GM18508 (cell line): ENCODE data around the gene HDAC9.

Experiments used
- ATAC-seq: cut with Tn5 transposase; IDR thresholded peaks from one replicate; pipeline ENCODE4 v1.9.1; 2021; ENCODE audit warnings: moderate number of reproducible peaks; ENCODE audit not compliant: insufficient read depth, unreplicated experiment

HDAC9 gene

GRCh38 chr7:18647582-18647981, 152.0 kb downstream of the HDAC9 start:
- ATAC-seq: no peak

DNA sequence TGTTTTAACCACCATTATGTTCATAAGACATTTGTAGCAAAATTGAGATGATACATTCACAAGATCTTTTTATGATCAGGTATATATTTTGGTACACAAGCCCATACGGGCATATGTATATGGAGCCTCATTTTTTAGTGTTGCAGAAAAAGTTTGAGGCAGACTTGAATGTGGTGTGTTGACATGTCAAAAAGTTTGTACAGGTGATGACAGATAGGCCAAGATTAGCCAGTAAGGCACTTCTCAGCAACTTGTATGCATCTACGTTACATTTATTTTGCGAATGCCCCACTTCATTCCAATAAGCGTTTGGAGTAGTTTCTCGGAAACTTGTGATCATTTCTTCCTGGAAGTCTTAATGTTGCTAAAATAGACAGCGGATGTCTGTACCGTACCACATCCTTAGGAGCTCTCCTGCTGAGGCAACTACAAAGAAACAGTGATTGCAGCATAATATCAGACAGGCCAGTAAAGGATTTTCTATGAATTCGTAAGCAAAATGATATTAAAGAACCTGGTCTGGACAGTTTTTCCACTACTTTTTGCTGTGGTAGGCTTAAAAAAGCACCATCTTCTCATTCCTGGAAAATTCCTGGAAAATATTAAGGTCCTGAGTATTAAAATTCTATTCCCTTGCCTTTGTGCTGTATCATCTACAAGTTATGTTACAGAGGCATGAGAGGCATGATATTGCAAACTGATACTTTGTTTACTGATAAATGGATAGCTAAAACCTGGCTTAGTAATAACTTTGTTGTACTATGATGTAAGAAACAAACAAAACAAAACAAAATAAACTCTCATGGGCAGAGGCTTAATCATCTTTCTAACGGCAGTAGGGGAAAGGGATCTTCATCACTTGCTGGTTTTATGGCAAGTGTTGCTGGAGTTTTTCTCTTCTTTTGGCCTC, 153.6 kb downstream of the HDAC9 start:
- no peak for ATAC-seq

GRCh38 chr7:18653381-18654155, 158.0 kb downstream of the HDAC9 start:
- no peak for ATAC-seq

- ATAC-seq: no peak
Measured at GRCh38 chr7:18654709-18655108, 159.2 kb downstream of the HDAC9 start.

DNA sequence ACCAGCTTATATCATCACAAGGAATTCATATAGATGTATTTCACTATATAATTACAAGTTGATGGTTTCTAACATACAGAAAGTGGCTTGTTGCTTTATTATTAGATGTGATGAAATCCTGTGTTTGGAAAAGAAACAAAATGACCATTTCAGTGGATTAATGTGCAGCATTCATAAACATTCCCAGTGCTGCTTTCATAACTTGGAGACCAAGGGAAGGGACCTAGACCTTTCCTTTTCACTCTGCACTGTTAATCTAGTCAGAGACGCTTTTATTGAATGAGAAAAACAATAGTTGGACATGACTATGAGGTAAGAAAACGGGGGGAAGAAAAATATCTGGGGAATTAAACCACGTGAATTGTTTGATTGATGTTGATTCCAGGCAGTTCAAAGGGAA, 160.0 kb downstream of the HDAC9 start:
- ATAC-seq: no peak

GRCh38 chr7:18655912-18656311, 160.4 kb downstream of the HDAC9 start:
- ATAC-seq: no peak

DNA sequence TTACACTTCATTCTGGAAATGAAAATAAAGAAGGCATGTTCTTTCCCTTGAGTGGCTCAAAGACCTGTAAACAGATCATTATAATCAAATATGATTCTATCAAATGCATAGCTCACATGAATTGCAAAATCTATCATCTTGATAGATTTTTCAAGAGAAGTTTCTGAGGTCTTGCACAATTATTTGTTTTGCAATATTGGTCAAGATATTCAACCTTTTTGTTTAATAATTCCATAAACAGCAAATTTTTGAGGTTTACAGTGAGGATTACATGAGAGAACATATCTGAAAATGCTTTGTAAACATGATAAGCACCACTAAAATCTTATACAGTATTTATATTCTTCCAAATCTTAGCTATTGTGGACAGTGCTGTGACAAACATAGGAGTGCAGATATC, 160.8 kb downstream of the HDAC9 start:
- no peak for ATAC-seq

DNA sequence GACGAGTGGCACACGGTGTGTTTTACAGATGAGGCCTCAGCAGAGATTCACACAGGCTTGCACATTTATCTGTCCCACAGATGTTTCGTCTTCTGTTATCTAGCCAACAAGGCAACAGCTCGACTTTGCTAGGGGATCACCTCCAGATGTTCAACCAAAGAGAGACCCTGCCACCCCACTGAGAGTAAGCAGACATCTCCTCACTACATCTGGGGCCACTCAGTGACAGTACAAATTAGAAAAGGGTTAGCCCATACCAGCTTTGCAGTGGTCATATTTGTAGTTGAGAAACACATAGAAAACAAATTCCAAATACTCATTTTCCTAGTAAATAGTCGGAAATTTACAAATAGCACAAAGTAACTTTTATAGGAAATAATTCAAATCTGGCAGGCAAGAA, 164.2 kb downstream of the HDAC9 start:
- no peak for ATAC-seq

- ATAC-seq: no peak
Measured at GRCh38 chr7:18663321-18663720, 167.8 kb downstream of the HDAC9 start.

DNA sequence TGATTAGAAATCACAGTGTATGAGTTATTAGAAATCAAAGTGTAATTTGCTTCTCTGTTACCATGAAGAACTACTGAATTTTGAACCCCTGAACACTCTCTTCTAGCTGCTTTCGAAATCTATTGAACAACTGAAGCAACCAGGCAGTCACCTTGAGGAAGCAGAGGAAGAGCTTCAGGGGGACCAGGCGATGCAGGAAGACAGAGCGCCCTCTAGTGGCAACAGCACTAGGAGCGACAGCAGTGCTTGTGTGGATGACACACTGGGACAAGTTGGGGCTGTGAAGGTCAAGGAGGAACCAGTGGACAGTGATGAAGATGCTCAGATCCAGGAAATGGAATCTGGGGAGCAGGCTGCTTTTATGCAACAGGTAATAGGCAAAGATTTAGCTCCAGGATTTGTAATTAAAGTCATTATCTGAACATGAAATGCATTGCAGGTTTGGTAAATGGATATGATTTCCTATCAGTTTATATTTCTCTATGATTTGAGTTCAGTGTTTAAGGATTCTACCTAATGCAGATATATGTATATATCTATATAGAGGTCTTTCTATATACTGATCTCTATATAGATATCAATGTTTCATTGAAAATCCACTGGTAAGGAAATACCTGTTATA, 170.7 kb downstream of the HDAC9 start:
- peak; percentile 97 for ATAC-seq

DNA sequence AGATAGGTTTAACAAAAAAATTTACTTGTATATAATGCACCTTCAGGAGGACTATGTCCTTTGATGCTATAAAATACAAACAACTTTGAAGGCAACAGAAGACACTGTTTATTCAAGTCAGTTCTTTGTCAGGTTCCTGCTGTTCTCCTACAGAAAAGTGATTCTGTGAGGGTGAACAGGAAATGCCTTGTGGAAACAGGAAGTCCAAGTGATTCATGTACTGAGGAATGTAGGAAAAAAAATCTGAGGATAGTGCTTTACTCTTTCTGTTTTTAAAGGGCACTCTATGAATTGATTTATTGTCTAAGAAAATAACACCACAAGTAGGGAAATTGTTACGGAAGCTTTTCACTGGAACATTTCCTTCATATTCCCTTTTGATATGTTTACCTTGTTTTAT, 171.9 kb downstream of the HDAC9 start:
- ATAC-seq: no peak

- no peak for ATAC-seq
Measured at GRCh38 chr7:18671176-18671575, 175.6 kb downstream of the HDAC9 start.

DNA sequence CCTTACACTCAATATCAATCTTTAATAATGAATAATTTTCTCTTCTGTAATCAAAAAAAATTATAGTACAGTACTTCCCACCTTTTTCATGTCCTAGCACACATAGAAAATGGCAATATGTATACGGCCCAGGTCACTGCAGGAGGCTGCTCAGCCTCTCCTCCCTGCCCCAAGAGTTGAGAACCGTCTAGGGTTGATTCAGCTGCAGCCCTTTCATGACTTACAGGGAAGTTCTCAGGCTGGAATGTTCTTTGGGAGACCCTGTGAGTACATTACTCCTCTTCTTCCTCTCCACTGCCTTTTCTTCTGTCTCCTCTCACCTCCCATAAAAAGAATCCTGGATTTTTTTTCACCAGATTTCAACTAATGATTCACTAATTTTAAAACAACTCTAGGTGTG, 180.0 kb downstream of the HDAC9 start:
- no peak for ATAC-seq

DNA sequence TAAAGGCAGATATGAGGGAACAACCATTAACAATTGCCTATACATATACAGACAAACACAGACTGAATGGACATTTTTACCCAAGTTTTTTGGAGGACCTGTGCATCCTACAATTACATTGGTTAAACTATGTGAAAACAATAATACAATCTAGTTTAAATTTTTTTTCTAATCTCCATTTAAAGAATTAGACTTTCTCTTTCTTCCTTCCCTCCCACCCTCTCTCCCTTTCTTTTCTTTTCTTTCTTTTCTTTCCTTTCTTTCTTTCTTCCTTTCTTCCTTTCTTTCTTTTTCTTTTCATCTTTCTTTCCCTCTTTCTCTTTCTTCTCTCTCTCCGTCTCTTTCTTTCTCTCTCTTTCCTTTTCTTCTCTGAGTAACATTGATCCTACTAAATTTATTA, 183.7 kb downstream of the HDAC9 start:
- ATAC-seq: no peak

- ATAC-seq: no peak
Measured at GRCh38 chr7:18680576-18680975, 185.0 kb downstream of the HDAC9 start.

DNA sequence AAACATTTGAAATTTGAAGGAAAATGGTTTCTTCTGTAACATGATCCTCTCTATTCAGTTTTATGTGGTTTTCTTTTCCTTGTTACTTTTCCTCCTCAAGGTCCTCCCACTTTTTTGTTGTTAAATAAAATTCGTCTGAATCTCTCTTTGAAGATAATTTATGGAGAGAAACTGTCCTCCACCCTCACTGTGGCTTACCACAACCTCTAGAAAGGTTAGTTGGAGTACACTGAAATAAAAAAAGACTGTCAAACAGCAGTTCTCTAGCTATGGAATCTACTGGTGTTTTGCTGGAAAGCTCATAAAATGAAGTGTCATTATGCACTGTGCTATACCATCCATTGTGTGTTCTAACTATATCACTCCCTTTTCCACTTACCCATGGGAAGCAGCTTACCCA, 189.4 kb downstream of the HDAC9 start:
- ATAC-seq: no peak

DNA sequence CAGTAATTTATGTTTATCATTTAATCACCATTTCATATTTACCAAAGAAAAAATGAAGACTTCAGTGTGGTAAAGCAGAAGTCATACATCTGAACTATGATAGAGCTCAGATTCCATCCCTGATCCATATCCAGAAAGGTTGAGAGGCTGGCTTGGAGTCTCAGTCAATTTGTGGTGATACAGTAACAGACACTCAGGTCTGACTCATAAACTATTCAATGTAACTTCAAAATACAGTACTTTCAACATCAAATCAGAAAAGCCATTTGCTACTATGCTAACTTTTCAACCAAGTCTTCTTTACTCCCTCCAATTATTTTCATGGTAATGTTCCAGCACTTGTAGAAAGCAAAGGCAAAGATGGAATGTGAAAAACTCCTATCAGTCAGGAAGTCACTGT, 190.4 kb downstream of the HDAC9 start:
- no peak for ATAC-seq

DNA sequence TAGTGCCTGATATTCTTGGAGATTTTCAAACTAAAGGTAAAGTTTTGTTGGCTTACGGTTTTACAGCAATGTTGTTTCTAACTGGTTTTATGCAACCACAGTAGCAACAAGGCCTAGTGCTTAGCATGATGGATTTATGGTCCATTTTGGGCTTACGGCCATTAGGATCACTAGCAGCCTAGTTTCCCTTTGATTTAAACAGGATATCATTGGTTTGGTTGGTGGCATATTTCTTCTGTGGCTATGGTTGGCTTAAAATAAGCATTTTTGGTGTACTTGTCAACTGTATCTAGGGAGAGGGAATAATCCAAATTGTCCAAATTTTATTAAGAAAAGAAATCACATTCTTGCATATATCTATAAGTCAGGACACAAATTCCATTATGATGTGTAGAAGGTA, 194.0 kb downstream of the HDAC9 start:
- no peak for ATAC-seq

- ATAC-seq: no peak
Measured at GRCh38 chr7:18693406-18693805, 197.9 kb downstream of the HDAC9 start.

- no peak for ATAC-seq
Measured at GRCh38 chr7:18693816-18694215, 198.3 kb downstream of the HDAC9 start.

DNA sequence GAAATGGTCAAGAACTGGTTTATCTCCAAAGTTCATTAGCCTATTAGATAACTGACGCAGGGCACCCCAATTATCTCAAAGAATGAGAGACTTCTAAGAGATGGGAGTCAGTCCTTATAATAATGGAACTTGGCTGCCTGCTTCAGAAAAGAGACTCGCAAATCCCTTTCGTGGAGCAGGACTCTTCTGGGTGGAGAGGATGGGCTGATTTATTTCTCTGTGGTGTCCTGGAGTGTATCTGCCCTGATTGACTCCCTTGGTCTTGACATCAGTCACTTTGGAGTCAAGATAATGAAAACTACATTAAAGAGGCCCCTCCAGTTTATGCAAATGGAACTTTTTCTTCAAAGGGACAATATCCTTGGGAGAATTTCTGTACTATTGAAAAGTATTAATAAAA, 198.9 kb downstream of the HDAC9 start:
- ATAC-seq: no peak
